HepG2 (cell line): Measurements from ENCODE around the gene MYL6. TPM values are rescaled to one million over a fixed set of nuclear protein-coding genes. Genes with fewer than 3 reads are reported as not detected.

Experiments used
- ATAC-seq: fragments of 200-7000 bp; cut with Tn5 transposase; 3 replicates; pipeline ENCODE4 v1.9.1; 2020; ENCODE audit warnings: mild to moderate bottlenecking, moderate library complexity
- BruUV-seq: library from RNA; stranded (reverse); fragments of 400-500 nt; replicated peaks from 2 replicates; lab custom pipeline; 2021; lab: Mats Ljungman, UMichigan
- CTCF ChIA-PET: fragments of 300-600 bp; formaldehyde crosslinking; extraction: SDS; loops from one replicate; lab custom pipeline; 2021; ENCODE audit warnings: low total read pairs, inconsistent platforms, low intra/inter-chr PET ratio; lab: Yijun Ruan, JAX
- POLR2A ChIA-PET: fragments of 350-600 bp; sonication (Branson Sonifier 250); formaldehyde crosslinking; loops from one replicate; lab custom pipeline; 2020; ENCODE audit warnings: antibody characterized with exemption, inconsistent platforms; lab: Yijun Ruan, JAX
- DNase-seq: peaks from one replicate; pipeline ENCODE4 v3.0.0-alpha.2; 2015; ENCODE audit warnings: low spot score
- FAIRE-seq: peaks from 3 replicates; lab custom pipeline; 2011; peaks lifted over from hg19 to GRCh38; lab: Jason Lieb, UNC
- H2AFZ ChIP-seq: one replicate; pipeline ENCODE4 v1.6.1; 2011; ENCODE audit warnings: low read length, inconsistent platforms
- H3K27ac ChIP-seq: fragments of 300-600 bp; 3 replicates; pipeline ENCODE4 v1.8.0; 2011; ENCODE audit warnings: mixed run types, mild to moderate bottlenecking, mixed read lengths, low read length, inconsistent platforms; ENCODE audit not compliant: insufficient read depth; ENCODE audit errors: extremely low read length
- H3K27me3 ChIP-seq, 2 experiments: fragments of 200-600 bp in 1 of 2; 2 replicates in 1 of 2; 3 replicates in 1 of 2; pipeline versions ENCODE4 v1.6.0 to v1.8.0; 2011; ENCODE audit warnings: low read length in 2 of 2, mild to moderate bottlenecking in 2 of 2, moderate library complexity in 2 of 2, inconsistent platforms in 1 of 2; ENCODE audit not compliant: insufficient read depth in 2 of 2, control insufficient read depth in 1 of 2
- H3K36me3 ChIP-seq, 2 experiments: fragments of 200-600 bp in 1 of 2; replicated peaks in 1 of 2; 2 replicates in 1 of 2; 3 replicates in 1 of 2; pipeline versions ENCODE4 v1.5.1 to v1.8.0; 2011; ENCODE audit warnings: low read length in 2 of 2, inconsistent platforms in 1 of 2; ENCODE audit not compliant: insufficient read depth in 2 of 2, control insufficient read depth in 1 of 2
- H3K4me1 ChIP-seq: 2 replicates; pipeline ENCODE4 v1.5.1; 2012; ENCODE audit warnings: low read length, inconsistent platforms; ENCODE audit not compliant: insufficient read depth
- H3K4me2 ChIP-seq: 2 replicates; pipeline ENCODE4 v1.6.0; 2011; ENCODE audit warnings: low read depth, low read length, inconsistent platforms
- H3K4me3 ChIP-seq, 3 experiments: fragments of 200-600 bp in 1 of 3; sonication (generic), shearing (Covaris generic) in 1 of 3; replicated peaks in 1 of 3; 2 replicates each; pipeline ENCODE4 v1.5.1; 2011 to 2016; ENCODE audit warnings: low read length in 3 of 3, inconsistent platforms in 2 of 3, low read depth in 2 of 3, mild to moderate bottlenecking in 2 of 3, control low read depth in 1 of 3, mixed read lengths in 1 of 3; ENCODE audit not compliant: insufficient read depth in 1 of 3
- H3K79me2 ChIP-seq: one replicate; pipeline ENCODE4 v1.6.1; 2011; ENCODE audit warnings: low read length, inconsistent platforms; ENCODE audit not compliant: insufficient read depth
- H3K9ac ChIP-seq: 2 replicates; pipeline ENCODE4 v1.6.0; 2011; ENCODE audit warnings: mild to moderate bottlenecking, low read depth, low read length, inconsistent platforms; ENCODE audit not compliant: insufficient read depth
- H3K9me3 ChIP-seq: 2 replicates; pipeline ENCODE4 v1.5.1; 2012; ENCODE audit warnings: mild to moderate bottlenecking, low read length
- H4K20me1 ChIP-seq: 2 replicates; pipeline ENCODE4 v1.6.0; 2011; ENCODE audit warnings: inconsistent platforms, mild to moderate bottlenecking, low read length, moderate library complexity; ENCODE audit not compliant: insufficient read depth
- AGO2 ChIP-seq: fragments of 200-400 bp; formaldehyde crosslinking; optimal IDR thresholded peaks from 2 replicates; pipeline ENCODE3; 2017; ENCODE audit warnings: mild to moderate bottlenecking, low read depth, low read length, moderate library complexity
- ASH2L ChIP-seq: fragments of 300-600, 200-600 bp; sonication (generic); IDR thresholded peaks from 2 replicates; pipeline ENCODE4 v1.7.0; 2017; ENCODE audit warnings: low read depth, mild to moderate bottlenecking, moderate library complexity, mixed read lengths, low read length; ENCODE audit not compliant: insufficient read length
- DMAP1 ChIP-seq: IDR thresholded peaks from 2 replicates; pipeline ENCODE4 v1.6.1; 2016
- IRF2 ChIP-seq: IDR thresholded peaks from 2 replicates; pipeline ENCODE4 v1.6.1; 2018; ENCODE audit warnings: missing genetic modification reagents, missing compliant biosample characterization
- POLR2AphosphoS5 ChIP-seq: IDR thresholded peaks from 2 replicates; pipeline ENCODE4 v1.6.1; 2012; ENCODE audit warnings: low read depth, low read length
- RBFOX2 ChIP-seq: fragments of 200-400 bp; formaldehyde crosslinking; IDR thresholded peaks from 2 replicates; pipeline ENCODE4 v1.6.1; 2017; ENCODE audit warnings: low read depth, mild to moderate bottlenecking, low read length
- RBM22 ChIP-seq: fragments of 200-400 bp; formaldehyde crosslinking; optimal IDR thresholded peaks from 2 replicates; pipeline ENCODE3; 2017; ENCODE audit warnings: mild to moderate bottlenecking, low read length, moderate library complexity
- REST ChIP-seq, 2 experiments: IDR thresholded peaks; 2 replicates each; pipeline ENCODE4 v1.6.1; 2011 to 2012; ENCODE audit warnings: low read length in 2 of 2, borderline replicate concordance in 1 of 2, low read depth in 1 of 2, mild to moderate bottlenecking in 1 of 2, moderate library complexity in 1 of 2
- ZUFSP ChIP-seq: sonication (generic); formaldehyde crosslinking; IDR thresholded peaks from 2 replicates; pipeline ENCODE4 v1.9.0; 2021; ENCODE audit warnings: missing genetic modification reagents, mild to moderate bottlenecking, borderline replicate concordance
- WGBS: methylation state at CpG from one replicate; pipeline ENCODE4 v1.1.6; 2017; ENCODE audit warnings: low lambda C conversion rate; 5-methylcytosine and 5-hydroxymethylcytosine counted together
- in situ Hi-C: cut with HindIII; loops from 2 replicates; pipeline ENCODE4 v1.10.0; 2017; ENCODE audit warnings: low pct_unique_long_range_greater_than_20kb; ENCODE audit not compliant: extremely low pct_ligation_motif_present
- intact Hi-C: fragments of 100-400 bp; cut with micrococcal nuclease; formaldehyde crosslinking; loops from one replicate; pipeline ENCODE4 v1.10.0; 2022; ENCODE audit not compliant: unreplicated experiment
- polyA plus RNA-seq, 8 experiments: library from polyadenylated mRNA; depleted of rRNA in 3 of 8; stranded (reverse) in 7 of 8; unstranded in 1 of 8; fragments of >200 nt; fragmentation: Illumina TruSeq in 4 of 8; extraction: Trizol in 4 of 8; gene quantifications; 2 replicates each; pipeline versions ENCODE4 v1.2.1 to v1.2.3, GENCODE V29; 2011 to 2016; ENCODE audit warnings: low read depth in 4 of 8, missing spikeins in 1 of 8, mixed read lengths in 1 of 8; ENCODE audit not compliant: insufficient read depth in 1 of 8
- total RNA-seq, 5 experiments: library from RNA; depleted of rRNA; stranded (reverse); fragments of >200 nt; fragmentation: Illumina TruSeq; extraction: Trizol; gene quantifications; 2 replicates each; pipeline ENCODE4 v1.2.3, GENCODE V29; 2016; ENCODE audit warnings: low read depth in 1 of 5

Gene MYL6
- total and polyA plus RNA-seq, 2 of the 13 experiments (the other 11 are each of a cell fraction or from before 2014, with no cell fraction given) = 1,127 to 1,192 TPM

- intact Hi-C loops (no loop called here), in situ Hi-C loops (no loop called here)
- Histone ChIP-seq H3K27me3 (no peaks in the 10 kb centered on the region), H3K4me2 (no peak overlapping the region), H3K79me2 (peaks cover 23% of the 10 kb centered on the region), H3K27ac (no peak overlapping the region), H3K9me3 (no peaks in the 10 kb centered on the region), H3K4me3 (no peak overlapping the region), H3K4me1 (peaks cover 27% of the 10 kb centered on the region), H2AFZ (no peak overlapping the region), H3K36me3 (peaks cover 25 to 63% of the 10 kb centered on the region in 2 experiments), H3K9ac (no peak overlapping the region), H4K20me1 (peaks cover 4% of the 10 kb centered on the region)
- WGBS = 99% methylated on average over 5 of the region's 5 CpGs
- CTCF ChIA-PET = no interaction called here
- POLR2A ChIA-PET = interaction anchor here (1.8 kb wide), 1 partner anchor 29 kb away, joined by 6 read pairs; no protein-coding TSS in a partner anchor
- BruUV-seq = no TSS peak
- ATAC-seq (no peak), FAIRE-seq (no peak), DNase-seq (no peak)
- TF ChIP-seq DMAP1 (CRISPR knock-in tag) (no peak), ASH2L (no peak), REST (IDR thresholded peaks at IDR 0.05; ENCODE audit: borderline replicate concordance in 1 of 2, low read depth in 1 of 2, low read length in 2 of 2) (no peak)
Measured at GRCh38 chr12:56110571-56110970, 47.6 kb upstream of the MYL6 start.

GRCh38 chr12:56114084-56114483 is 44.1 kb upstream of the MYL6 start:
- Histone ChIP-seq H2AFZ (no peak overlapping the region), H3K27me3 (no peaks in the 10 kb centered on the region; a peak in 1 of 5 replicates), H3K4me1 (peaks cover 12% of the 10 kb centered on the region), H4K20me1 (no peaks in the 10 kb centered on the region), H3K4me3 (no peak overlapping the region), H3K9me3 (no peaks in the 10 kb centered on the region), H3K4me2 (no peak overlapping the region), H3K36me3 (peaks cover 20 to 39% of the 10 kb centered on the region in 2 experiments; a peak in 4 of 5 replicates), H3K79me2 (peaks cover 12% of the 10 kb centered on the region), H3K27ac (peak overlapping the region; percentile 2), H3K9ac (no peak overlapping the region)
- no peak for ATAC-seq
- no peak for DNase-seq
- FAIRE-seq = no peak
- BruUV-seq = no TSS peak
- 96% methylated on average over 1 of the region's 1 CpG for WGBS
- in situ Hi-C loops = no loop called here
- ChIA-PET CTCF (no interaction called here), POLR2A (interaction anchor here (1.3 to 2.1 kb wide), 2 partner anchors 10 to 32 kb away, joined by 3 to 16 read pairs; partner anchors contain the start of gene PA2G4)
- intact Hi-C loops = no loop called here
- no peak for TF ChIP-seq ZUFSP (CRISPR knock-in tag)
- 0 out of 2 replicates have a peak, but pooled peaks have one; percentile 34 for TF ChIP-seq RBFOX2
- 0 out of 2 replicates have a peak, but pooled peaks have one; percentile 26 for TF ChIP-seq POLR2AphosphoS5
- peak; percentile 19 for TF ChIP-seq AGO2
- peak; percentile 2 for TF ChIP-seq RBM22
- no peak for TF ChIP-seq IRF2 (CRISPR knock-in tag)
